Measurements from ENCODE around the gene TMPRSS11F.

Gene TMPRSS11F

GRCh38 chr4:68082758-68083157 is 46.9 kb downstream of the TMPRSS11F start:
- H3K4me1 ChIP-seq: no peaks in the 10 kb centered on the region
- no peak overlapping the region for H3K27ac ChIP-seq
- TF ChIP-seq Cebpa-rat (IDR thresholded peaks at IDR 0.05): no peak
- no peak overlapping the region for H3K9ac ChIP-seq
- H3K4me3 ChIP-seq: no peak overlapping the region
- H3K36me3 ChIP-seq: no peaks in the 10 kb centered on the region
- no peak overlapping the region for H3K4me2 ChIP-seq
- H3K27me3 ChIP-seq: no peaks in the 10 kb centered on the region
- no peaks in the 10 kb centered on the region for H4K20me1 ChIP-seq
- no peaks in the 10 kb centered on the region for H3K9me3 ChIP-seq

GRCh38 chr4:68079928-68080327 is 49.7 kb downstream of the TMPRSS11F start:
- Histone ChIP-seq H3K36me3 (no peaks in the 10 kb centered on the region), H3K27ac (no peak overlapping the region), H3K4me1 (no peaks in the 10 kb centered on the region), H3K4me2 (no peak overlapping the region), H3K9ac (no peak overlapping the region), H4K20me1 (no peaks in the 10 kb centered on the region), H3K9me3 (no peaks in the 10 kb centered on the region), H3K27me3 (no peaks in the 10 kb centered on the region), H3K4me3 (no peak overlapping the region)
- no peak for TF ChIP-seq Cebpa-rat (IDR thresholded peaks at IDR 0.05)

- no peak for TF ChIP-seq Cebpa-rat (IDR thresholded peaks at IDR 0.05)
Measured at GRCh38 chr4:68077737-68078136, 51.9 kb downstream of the TMPRSS11F start.

GRCh38 chr4:68077301-68077700 is 52.4 kb downstream of the TMPRSS11F start:
- H3K27ac ChIP-seq: no peak overlapping the region
- H3K27me3 ChIP-seq: no peaks in the 10 kb centered on the region
- H4K20me1 ChIP-seq: no peaks in the 10 kb centered on the region
- no peak overlapping the region for H3K4me2 ChIP-seq
- H3K4me1 ChIP-seq: no peaks in the 10 kb centered on the region
- TF ChIP-seq Cebpa-rat (IDR thresholded peaks at IDR 0.05): no peak
- H3K9ac ChIP-seq: no peak overlapping the region
- H3K4me3 ChIP-seq: no peak overlapping the region
- H3K9me3 ChIP-seq: no peaks in the 10 kb centered on the region
- no peaks in the 10 kb centered on the region for H3K36me3 ChIP-seq

More at GRCh38 chr4:68077737-68078136, 51.9 kb downstream of the TMPRSS11F start:
- Histone ChIP-seq H4K20me1 (no peaks in the 10 kb centered on the region), H3K4me1 (no peaks in the 10 kb centered on the region), H3K36me3 (no peaks in the 10 kb centered on the region), H3K4me2 (no peak overlapping the region), H3K27ac (no peak overlapping the region), H3K27me3 (no peaks in the 10 kb centered on the region), H3K9me3 (no peaks in the 10 kb centered on the region), H3K4me3 (no peak overlapping the region), H3K9ac (no peak overlapping the region)

- no peak overlapping the region for H3K9ac ChIP-seq
- no peaks in the 10 kb centered on the region for H3K9me3 ChIP-seq
- no peaks in the 10 kb centered on the region for H3K36me3 ChIP-seq
- H3K4me1 ChIP-seq: no peaks in the 10 kb centered on the region
- no peak overlapping the region for H3K27ac ChIP-seq
- H3K4me3 ChIP-seq: no peak overlapping the region
- no peak overlapping the region for H3K4me2 ChIP-seq
- TF ChIP-seq Cebpa-rat (IDR thresholded peaks at IDR 0.05): no peak
- no peaks in the 10 kb centered on the region for H4K20me1 ChIP-seq
- no peaks in the 10 kb centered on the region for H3K27me3 ChIP-seq
Measured at GRCh38 chr4:68076194-68076593, 53.5 kb downstream of the TMPRSS11F start.

- Histone ChIP-seq H4K20me1 (no peaks in the 10 kb centered on the region), H3K4me3 (no peak overlapping the region), H3K36me3 (no peaks in the 10 kb centered on the region), H3K4me1 (no peaks in the 10 kb centered on the region), H3K9me3 (no peaks in the 10 kb centered on the region), H3K27ac (no peak overlapping the region), H3K27me3 (no peaks in the 10 kb centered on the region), H3K4me2 (no peak overlapping the region), H3K9ac (no peak overlapping the region)
- no peak for TF ChIP-seq Cebpa-rat (IDR thresholded peaks at IDR 0.05)
Measured at GRCh38 chr4:68074397-68074796, 55.3 kb downstream of the TMPRSS11F start.

GRCh38 chr4:68070302-68070701 is 59.4 kb downstream of the TMPRSS11F start:
- no peaks in the 10 kb centered on the region for H3K9me3 ChIP-seq
- no peaks in the 10 kb centered on the region for H3K4me1 ChIP-seq
- H3K27me3 ChIP-seq: no peaks in the 10 kb centered on the region
- no peaks in the 10 kb centered on the region for H4K20me1 ChIP-seq
- no peak for TF ChIP-seq Cebpa-rat (IDR thresholded peaks at IDR 0.05)
- no peak overlapping the region for H3K4me3 ChIP-seq
- H3K27ac ChIP-seq: no peak overlapping the region
- no peak overlapping the region for H3K9ac ChIP-seq
- no peak overlapping the region for H3K4me2 ChIP-seq
- H3K36me3 ChIP-seq: no peaks in the 10 kb centered on the region

GRCh38 chr4:68062501-68062900 is 67.2 kb downstream of the TMPRSS11F start:
- H3K27me3 ChIP-seq: no peaks in the 10 kb centered on the region
- H3K36me3 ChIP-seq: no peaks in the 10 kb centered on the region
- no peak overlapping the region for H3K4me2 ChIP-seq
- H3K27ac ChIP-seq: no peak overlapping the region
- H3K9me3 ChIP-seq: no peaks in the 10 kb centered on the region
- TF ChIP-seq Cebpa-rat (IDR thresholded peaks at IDR 0.05): no peak
- H3K4me1 ChIP-seq: no peaks in the 10 kb centered on the region
- H4K20me1 ChIP-seq: no peaks in the 10 kb centered on the region
- H3K4me3 ChIP-seq: no peak overlapping the region
- no peak overlapping the region for H3K9ac ChIP-seq

- H3K27me3 ChIP-seq: no peaks in the 10 kb centered on the region
- no peak overlapping the region for H3K4me2 ChIP-seq
- TF ChIP-seq Cebpa-rat (IDR thresholded peaks at IDR 0.05): no peak
- H3K9me3 ChIP-seq: no peaks in the 10 kb centered on the region
- H4K20me1 ChIP-seq: no peaks in the 10 kb centered on the region
- no peak overlapping the region for H3K27ac ChIP-seq
- H3K36me3 ChIP-seq: no peaks in the 10 kb centered on the region
- H3K4me3 ChIP-seq: no peak overlapping the region
- H3K4me1 ChIP-seq: no peaks in the 10 kb centered on the region
- no peak overlapping the region for H3K9ac ChIP-seq
Measured at GRCh38 chr4:68038272-68038671, 91.4 kb downstream of the TMPRSS11F start.

- Histone ChIP-seq H3K9ac (no peak overlapping the region), H3K4me2 (no peak overlapping the region)
Measured at GRCh38 chr4:68021185-68021584, 108.5 kb downstream of the TMPRSS11F start.

GRCh38 chr4:68011684-68012083 is 118.0 kb downstream of the TMPRSS11F start:
- H3K4me2 ChIP-seq: no peak overlapping the region
- peaks cover 12% of the 10 kb centered on the region for H3K9me3 ChIP-seq
- H3K27ac ChIP-seq: no peak overlapping the region
- H3K36me3 ChIP-seq: no peaks in the 10 kb centered on the region
- H4K20me1 ChIP-seq: no peaks in the 10 kb centered on the region
- no peaks in the 10 kb centered on the region for H3K27me3 ChIP-seq
- peaks cover 10% of the 10 kb centered on the region; the same call in 1 of the 2 replicates for H3K4me1 ChIP-seq
- TF ChIP-seq Cebpa-rat (IDR thresholded peaks at IDR 0.05): no peak
- no peak overlapping the region for H3K9ac ChIP-seq
- H3K4me3 ChIP-seq: no peak overlapping the region

More at GRCh38 chr4:68021185-68021584, 108.5 kb downstream of the TMPRSS11F start:
- Histone ChIP-seq H3K4me3 (no peak overlapping the region), H3K9me3 (no peaks in the 10 kb centered on the region), H3K36me3 (no peaks in the 10 kb centered on the region), H4K20me1 (no peaks in the 10 kb centered on the region), H3K27ac (no peak overlapping the region), H3K4me1 (no peaks in the 10 kb centered on the region), H3K27me3 (no peaks in the 10 kb centered on the region)
- no peak for TF ChIP-seq Cebpa-rat (IDR thresholded peaks at IDR 0.05)

All from BLaER1 (cell line).